GM23248 (cell line): ENCODE measurements around the gene MDP1. TPM values are rescaled to one million over a fixed set of nuclear protein-coding genes. Genes with fewer than 3 reads are reported as not detected.
A peak's percentile ranks its signal among the peaks of the same experiment; 100 is the strongest.
"Not testable (repeated sequence)": the region's sequence is repeated elsewhere in the genome, so short reads cannot be mapped to it uniquely, and the experiment has no call there.

Source experiments
- DNase-seq: peaks from one replicate; pipeline ENCODE4 v3.0.0-alpha.2; 2015
- H2AFZ ChIP-seq: fragments of 200-600 bp; sonication (generic); 2 replicates; pipeline ENCODE4 v1.6.1; 2016; ENCODE audit warnings: antibody characterized with exemption
- H3F3A ChIP-seq: fragments of 200-600 bp; sonication (generic); 2 replicates; pipeline ENCODE4 v1.6.1; 2016; ENCODE audit warnings: mild to moderate bottlenecking, antibody characterized with exemption, mixed run types; ENCODE audit not compliant: insufficient read depth
- H3K27ac ChIP-seq: fragments of 200-600 bp; sonication (generic); 2 replicates; pipeline ENCODE4 v1.5.1; 2016; ENCODE audit warnings: mild to moderate bottlenecking
- H3K27me3 ChIP-seq: fragments of 200-600 bp; sonication (generic); replicated peaks from 2 replicates; pipeline ENCODE4 v1.6.1; 2016; ENCODE audit warnings: mild to moderate bottlenecking; ENCODE audit not compliant: insufficient read depth
- H3K36me3 ChIP-seq: fragments of 200-600 bp; sonication (generic); 2 replicates; pipeline ENCODE4 v1.6.1; 2016; ENCODE audit warnings: low read depth, mild to moderate bottlenecking
- H3K4me1 ChIP-seq: fragments of 200-600 bp; sonication (generic); 2 replicates; pipeline ENCODE4 v1.6.1; 2016; ENCODE audit warnings: mild to moderate bottlenecking; ENCODE audit not compliant: insufficient read depth
- H3K4me2 ChIP-seq: fragments of 200-600 bp; sonication (generic); one replicate; pipeline ENCODE4 v1.6.1; 2016; ENCODE audit warnings: mild to moderate bottlenecking; ENCODE audit not compliant: unreplicated experiment
- H3K4me3 ChIP-seq: fragments of 200-600 bp; sonication (generic); 2 replicates; pipeline ENCODE4 v1.5.1; 2016; ENCODE audit warnings: mild to moderate bottlenecking
- H3K79me2 ChIP-seq: fragments of 200-600 bp; sonication (generic); 2 replicates; pipeline ENCODE4 v1.6.1; 2016; ENCODE audit warnings: mild to moderate bottlenecking; ENCODE audit not compliant: insufficient read depth
- H3K9ac ChIP-seq: fragments of 200-600 bp; sonication (generic); 2 replicates; pipeline ENCODE4 v1.6.1; 2016; ENCODE audit warnings: mild to moderate bottlenecking
- H3K9me2 ChIP-seq: fragments of 200-600 bp; sonication (generic); 2 replicates; pipeline ENCODE4 v1.6.1; 2016; ENCODE audit warnings: mixed run types, mild to moderate bottlenecking, moderate library complexity; ENCODE audit not compliant: insufficient read depth
- H3K9me3 ChIP-seq: fragments of 200-600 bp; sonication (generic); one replicate; pipeline ENCODE4 v1.6.1; 2017; ENCODE audit warnings: low read depth
- H4K20me1 ChIP-seq: fragments of 200-600 bp; sonication (generic); 2 replicates; pipeline ENCODE4 v1.6.0; 2016; ENCODE audit not compliant: insufficient read depth
- EZH2 ChIP-seq: fragments of 200-600 bp; sonication (generic); IDR thresholded peaks from 2 replicates; pipeline ENCODE4 v1.6.1; 2018; ENCODE audit warnings: antibody characterized with exemption, mild to moderate bottlenecking; ENCODE audit not compliant: insufficient read depth, poor library complexity, severe bottlenecking
- EZH2phosphoT487 ChIP-seq: fragments of 200-600 bp; sonication (generic); IDR thresholded peaks from 2 replicates; pipeline ENCODE4 v1.6.1; 2018; ENCODE audit warnings: antibody characterized with exemption, moderate library complexity, mild to moderate bottlenecking, low read depth; ENCODE audit not compliant: insufficient read depth
- WGBS, 2 experiments: methylation state at CpG; one replicate each; pipeline ENCODE4 v1.1.6; 2015 to 2017; ENCODE audit warnings: low lambda C conversion rate in 2 of 2, low coverage in 1 of 2; ENCODE audit errors: missing lambda C conversion rate in 2 of 2; 5-methylcytosine and 5-hydroxymethylcytosine counted together
- in situ Hi-C: fragments of 300-500 bp; cut with MboI; formaldehyde crosslinking; loops from 2 replicates; pipeline ENCODE4 v1.15.0; 2020
- polyA plus RNA-seq: library from polyadenylated mRNA; unstranded; fragments of >200 nt; fragmentation: Nextera tagmentation; extraction: Ambion mirVana; gene quantifications from 2 replicates; pipeline ENCODE4 v1.2.1, GENCODE V29; 2016
- total RNA-seq: library from RNA; depleted of rRNA; stranded (reverse); fragments of >200 nt; shearing (Covaris generic); gene quantifications from 2 replicates; pipeline ENCODE4 v1.2.3, GENCODE V29; 2014

Gene MDP1
- total and polyA plus RNA-seq, 2 experiments from 2014 or later = 8.2 to 23.3 TPM

- Histone ChIP-seq H3K79me2 (peaks cover 59% of the 10 kb centered on the region), H3K4me2 (no peak overlapping the region), H4K20me1 (no peaks in the 10 kb centered on the region), H3K9me2 (no peaks in the 10 kb centered on the region), H3K9ac (no peak overlapping the region), H3K36me3 (no peaks in the 10 kb centered on the region), H3K9me3 (no peaks in the 10 kb centered on the region), H3K27me3 (no peaks in the 10 kb centered on the region), H2AFZ (no peak overlapping the region), H3K4me1 (peaks cover 4% of the 10 kb centered on the region), H3K4me3 (no peak overlapping the region), H3F3A (peaks cover 30% of the 10 kb centered on the region), H3K27ac (no peak overlapping the region)
- 86 to 91% methylated on average over 3 to 4 of the region's 4 CpGs for WGBS, 2 experiments
- in situ Hi-C loops = no loop called here
- no peak for TF ChIP-seq EZH2
- no peak for TF ChIP-seq EZH2phosphoT487
- no peak for DNase-seq
These were observed 3.2 kb upstream of the MDP1 start for GRCh38 chr14:24219080-24219479.

DNA sequence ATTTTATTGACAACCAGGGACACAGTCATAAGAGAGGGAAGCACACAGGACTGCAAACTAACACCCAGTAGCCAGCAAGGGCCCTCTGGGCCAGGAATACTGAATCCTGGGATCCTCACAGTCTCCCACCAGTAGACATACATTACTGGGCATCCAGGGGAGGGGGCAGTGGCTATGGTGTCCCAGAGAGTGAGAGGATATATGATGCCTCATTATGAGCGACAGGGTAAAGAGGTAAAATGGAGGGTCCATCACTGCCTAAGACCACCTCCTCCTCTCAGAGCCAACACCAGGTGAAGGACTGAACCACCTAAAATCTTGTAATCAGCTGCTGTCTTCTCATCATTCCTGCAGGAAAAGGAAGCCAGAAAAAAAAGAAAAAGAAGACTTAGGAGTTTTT lies 1.0 kb upstream of the MDP1 start:
- in situ Hi-C loops, H4K20me1 ChIP-seq, H3K36me3 ChIP-seq, DNase-seq, H3K4me1 ChIP-seq, H3K9me3 ChIP-seq, H3K9me2 ChIP-seq, H3K9ac ChIP-seq, H3K4me3 ChIP-seq, H3K4me2 ChIP-seq, H3K27me3 ChIP-seq, H2AFZ ChIP-seq: not testable (repeated sequence)
- peaks cover 37% of the 10 kb centered on the region for H3F3A ChIP-seq
- peaks cover 44% of the 10 kb centered on the region for H3K79me2 ChIP-seq
- peak overlapping the region; percentile 79; the same call in 1 of the 2 replicates for H3K27ac ChIP-seq
- WGBS, 2 experiments = 100% methylated on average over 1 of the region's 1 CpG

DNA sequence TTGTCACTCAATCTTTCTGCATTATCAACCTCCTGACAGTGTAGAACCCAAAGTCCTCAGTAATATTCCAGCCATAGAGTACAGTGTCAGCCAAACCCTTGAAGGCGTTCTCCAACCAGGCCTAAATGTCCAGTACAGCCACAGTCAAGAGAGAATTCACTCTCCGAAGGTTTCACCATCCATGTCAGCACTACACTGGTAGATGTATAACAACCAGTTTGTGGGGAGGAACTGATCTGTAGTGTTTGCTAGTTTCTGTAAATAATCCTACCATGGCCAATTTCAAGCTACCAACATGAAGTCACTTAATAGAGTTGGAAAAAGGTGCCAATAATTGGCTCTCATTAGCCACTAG lies 456 bp upstream of the MDP1 start:
- peak overlapping the region; percentile 87 for H3K9ac ChIP-seq
- no peaks in the 10 kb centered on the region for H3K9me2 ChIP-seq
- peak overlapping the region; percentile 79 for H3K27ac ChIP-seq
- H3K4me1 ChIP-seq = peaks cover 9% of the 10 kb centered on the region
- in situ Hi-C loops = no loop called here
- H2AFZ ChIP-seq = 0 out of 2 replicates have a peak overlapping the region, but pooled peaks have one; percentile 85
- no peaks in the 10 kb centered on the region for H3K9me3 ChIP-seq
- H4K20me1 ChIP-seq = no peaks in the 10 kb centered on the region
- peak overlapping the region; percentile 84 for H3K4me2 ChIP-seq
- TF ChIP-seq EZH2 (no peak), EZH2phosphoT487 (no peak)
- H3F3A ChIP-seq = peaks cover 37% of the 10 kb centered on the region
- H3K79me2 ChIP-seq = peaks cover 42% of the 10 kb centered on the region
- DNase-seq = no peak
- peak overlapping the region; percentile 80 for H3K4me3 ChIP-seq
- WGBS, 2 experiments = 84 to 92% methylated on average over 2 of the region's 2 CpGs
- no peaks in the 10 kb centered on the region for H3K27me3 ChIP-seq
- no peaks in the 10 kb centered on the region for H3K36me3 ChIP-seq

GRCh38 chr14:24213866-24214662 lies 1.8 kb downstream of the MDP1 start:
- peak overlapping the region; percentile 75 for H3K4me3 ChIP-seq
- peaks cover 36% of the 10 kb centered on the region for H3F3A ChIP-seq
- TF ChIP-seq EZH2phosphoT487 (no peak), EZH2 (no peak)
- in situ Hi-C loops = no loop called here
- no peak for DNase-seq
- peaks cover 8% of the 10 kb centered on the region; the same call in 1 of the 2 replicates for H3K36me3 ChIP-seq
- peaks cover 9% of the 10 kb centered on the region for H3K4me1 ChIP-seq
- H2AFZ ChIP-seq = peak overlapping the region; percentile 90
- 84 to 87% methylated on average over 7 of the region's 7 CpGs for WGBS, 2 experiments
- no peaks in the 10 kb centered on the region for H3K27me3 ChIP-seq
- no peaks in the 10 kb centered on the region for H4K20me1 ChIP-seq
- H3K9me3 ChIP-seq = no peaks in the 10 kb centered on the region
- peak overlapping the region; percentile 98 for H3K9ac ChIP-seq
- H3K27ac ChIP-seq = peak overlapping the region; percentile 99
- H3K9me2 ChIP-seq = no peaks in the 10 kb centered on the region
- peak overlapping the region; percentile 86 for H3K4me2 ChIP-seq
- H3K79me2 ChIP-seq = peaks cover 20% of the 10 kb centered on the region
